ENCODE measurements around the gene ETAA1.
A peak's percentile ranks its signal among the peaks of the same experiment; 100 is the strongest.

ETAA1 gene

DNA sequence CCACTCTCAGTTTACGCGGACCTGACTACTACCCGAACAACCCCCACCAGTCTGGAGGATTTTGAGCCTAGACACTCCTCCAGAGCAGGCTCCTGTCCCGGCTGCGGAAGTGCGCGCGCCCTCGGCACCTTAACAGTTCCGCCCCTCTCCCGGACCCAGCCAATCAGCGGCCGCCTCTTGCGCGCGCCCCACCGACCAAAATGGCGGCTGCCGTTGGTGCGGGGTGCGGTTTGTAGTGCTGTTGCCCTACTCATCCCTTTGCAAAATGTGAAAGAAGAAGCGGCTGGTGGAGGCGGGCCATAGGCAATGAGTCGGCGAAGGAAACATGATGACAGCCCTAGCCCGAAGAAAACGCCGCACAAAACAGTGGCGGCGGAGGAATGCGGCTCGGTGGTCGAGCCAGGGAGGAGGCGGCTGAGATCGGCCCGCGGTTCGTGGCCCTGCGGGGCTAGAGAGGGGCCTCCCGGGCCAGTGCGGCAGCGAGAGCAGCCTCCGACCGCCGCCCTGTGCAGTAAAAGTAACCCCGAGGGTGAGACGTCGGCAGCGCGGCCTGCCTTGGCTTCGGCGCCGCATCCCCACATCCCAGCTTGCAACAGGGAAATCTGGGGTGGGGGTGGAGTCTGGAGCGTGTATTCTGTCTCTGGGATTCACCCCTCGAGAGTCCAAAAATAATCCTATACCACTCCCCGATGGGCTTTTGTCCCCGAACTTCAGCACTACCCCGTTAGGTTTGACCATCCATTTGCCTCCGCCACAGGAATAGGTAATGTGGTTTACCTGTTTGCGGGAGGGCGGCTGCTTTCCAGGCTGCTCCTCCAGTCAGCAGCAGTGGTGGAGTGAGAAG lies at the start of gene ETAA1:
Gene ETAA1 (plus strand): TSS at position 191 of the 844 bp plus-strand sequence. CDS start 116 bp downstream, at position 307.
- DNase-seq = peak; percentile 90

DNA sequence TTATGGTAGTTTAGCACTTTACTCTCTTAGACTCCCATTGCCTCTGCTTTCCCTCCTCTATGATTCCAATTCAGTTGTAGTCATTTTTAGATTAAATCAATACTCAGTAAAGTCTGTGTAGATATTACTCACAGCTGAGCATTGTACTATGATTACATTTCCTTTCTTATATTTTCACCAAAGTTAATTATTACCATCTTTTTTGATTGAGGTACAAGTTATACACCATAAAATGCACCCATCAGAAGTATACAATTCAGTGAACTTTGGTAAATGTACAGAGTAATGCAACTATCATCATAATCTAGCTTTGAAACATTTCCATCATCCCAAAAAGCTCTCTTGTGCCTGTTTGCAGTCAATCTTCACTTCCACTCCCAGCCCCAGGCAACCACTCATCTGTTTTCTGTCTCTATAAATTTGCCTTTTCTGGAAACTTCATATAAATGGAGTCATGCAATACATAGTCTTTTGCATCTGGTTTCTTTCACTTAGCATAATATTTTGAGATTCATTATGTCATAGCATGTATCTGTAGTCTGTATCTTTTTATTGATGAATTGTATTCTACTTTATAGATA lies 30.2 kb upstream of the ETAA1 start:
- no peak for DNase-seq

GRCh38 chr2:67374481-67374880 lies 22.7 kb upstream of the ETAA1 start:
- no peak for DNase-seq

DNA sequence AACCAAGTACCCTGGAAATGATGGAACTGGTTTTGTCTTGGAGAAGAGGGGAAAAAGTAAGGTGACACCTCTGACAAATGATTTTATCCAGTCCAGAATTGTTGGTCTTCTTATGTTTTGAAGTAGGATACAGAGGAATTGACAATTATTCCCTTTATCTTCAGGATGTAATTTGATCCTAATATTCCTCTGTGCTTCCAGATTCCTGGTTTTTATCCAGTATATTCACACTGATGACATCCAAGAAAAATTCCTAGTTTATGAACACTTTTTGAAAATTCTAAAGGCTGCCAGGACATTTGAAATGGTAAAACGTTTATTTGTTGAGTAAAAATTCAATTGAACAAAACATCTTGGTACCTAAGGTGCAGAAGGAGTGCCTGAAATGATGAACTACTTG lies 22.2 kb upstream of the ETAA1 start:
- DNase-seq = no peak

DNA sequence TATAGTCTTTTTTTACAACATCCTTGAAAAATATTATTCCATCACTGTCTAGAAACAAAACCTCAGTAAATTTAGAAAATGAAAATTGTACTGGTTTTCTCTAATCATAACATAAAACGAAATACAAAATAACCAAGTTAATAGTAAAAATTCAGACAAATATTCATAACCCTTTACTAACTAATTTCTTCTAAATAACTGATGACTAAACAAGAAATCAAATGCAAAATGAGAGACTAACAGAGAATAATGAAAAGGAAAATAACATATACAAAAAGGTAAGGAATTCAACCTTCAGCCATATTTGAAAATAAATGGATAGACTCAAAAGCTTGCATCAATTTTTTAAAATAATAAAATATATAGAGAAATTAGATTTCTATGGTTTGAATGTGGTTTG lies 18.6 kb upstream of the ETAA1 start:
- no peak for DNase-seq

GRCh38 chr2:67379048-67379447 lies 18.1 kb upstream of the ETAA1 start:
- no peak for DNase-seq

DNA sequence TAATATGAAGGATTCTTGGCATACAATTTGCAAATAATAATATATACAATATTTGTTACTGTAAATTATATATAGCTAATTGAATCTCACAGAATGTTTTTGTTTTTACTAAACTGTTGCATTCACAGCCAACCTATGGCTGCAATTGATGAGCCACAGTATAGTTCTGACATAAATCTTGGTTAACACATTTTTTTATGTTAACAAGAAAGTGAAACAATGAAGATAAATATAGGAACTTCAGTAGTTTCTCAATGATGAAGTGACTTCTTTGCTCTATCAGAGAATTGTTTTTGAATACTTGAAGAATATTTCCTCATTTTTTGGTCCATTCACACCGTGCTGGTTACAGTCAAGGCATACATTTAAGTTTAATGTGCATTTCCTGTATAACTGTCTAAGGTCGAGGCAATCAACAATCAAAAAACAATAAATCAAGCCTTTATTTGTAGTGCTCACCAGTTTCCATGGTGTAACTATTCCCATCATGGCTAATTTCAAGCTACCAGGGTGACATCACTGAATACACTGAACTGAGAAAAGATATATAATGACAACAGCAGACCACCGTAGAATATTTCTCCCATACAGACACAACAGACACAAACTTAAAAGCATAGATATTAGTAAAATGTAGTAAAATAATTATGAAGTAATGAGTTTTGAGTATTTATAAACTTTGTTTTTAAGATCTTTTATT lies 12.9 kb upstream of the ETAA1 start:
- DNase-seq = no peak

DNA sequence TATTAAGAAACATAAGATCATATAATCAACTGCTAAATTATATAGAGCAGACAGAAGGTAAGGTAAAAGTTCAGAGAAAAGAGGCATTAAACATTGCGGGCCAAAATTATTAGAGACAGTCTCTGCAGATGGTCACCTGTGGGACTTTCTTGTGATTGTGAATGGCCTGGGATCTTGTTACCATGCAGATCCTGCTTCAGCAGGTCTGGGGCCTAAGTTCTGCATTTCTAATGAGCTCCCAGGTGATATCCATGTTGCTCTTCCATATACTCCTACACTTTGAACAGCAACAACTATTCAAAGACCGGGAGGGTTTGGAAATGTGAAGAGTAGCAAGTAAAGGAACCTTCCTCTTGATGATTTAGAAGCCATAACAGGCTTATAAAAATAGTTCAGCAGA lies 8.5 kb upstream of the ETAA1 start:
- no peak for DNase-seq

GRCh38 chr2:67389286-67389685 lies 7.8 kb upstream of the ETAA1 start:
- no peak for DNase-seq

DNA sequence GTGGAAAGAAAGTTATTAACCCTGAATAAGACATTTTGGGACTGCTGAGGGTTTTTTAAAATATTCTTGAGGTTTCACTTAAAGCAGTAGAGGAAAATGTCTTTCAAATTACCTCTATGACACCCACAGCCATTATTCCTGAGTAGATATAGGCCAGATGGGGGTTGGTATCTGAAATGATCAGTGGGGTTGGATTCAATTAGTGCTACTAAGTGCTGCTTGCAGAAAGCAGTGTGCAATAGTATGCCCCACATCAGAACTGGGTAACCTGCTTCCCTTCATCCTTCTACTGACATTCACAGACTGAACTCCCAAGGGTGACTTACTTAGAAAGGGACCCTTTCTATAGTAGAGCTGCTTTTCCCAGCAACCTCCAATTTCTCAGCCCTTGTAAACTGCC lies 7.3 kb upstream of the ETAA1 start:
- no peak for DNase-seq

DNA sequence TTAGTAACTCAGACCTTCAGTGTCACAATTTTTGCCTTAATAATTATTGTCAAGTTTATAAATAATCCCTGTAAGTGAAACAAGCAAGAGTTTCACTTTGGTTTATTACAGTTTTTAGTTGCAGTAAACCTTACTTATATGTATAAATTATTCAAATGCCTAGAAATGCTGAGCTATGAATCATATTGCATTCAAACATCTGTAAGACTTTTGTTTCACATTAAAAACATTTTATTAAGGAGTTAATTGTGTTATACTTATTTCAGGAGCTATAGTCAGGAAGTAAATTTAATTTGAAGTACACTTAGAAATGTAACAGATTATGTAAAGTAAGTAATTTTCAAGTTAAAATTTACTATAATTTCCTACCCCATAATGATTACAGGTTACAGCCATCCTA lies 3.9 kb upstream of the ETAA1 start:
- no peak for DNase-seq

- no peak for DNase-seq
Measured at GRCh38 chr2:67394734-67395133, 2.4 kb upstream of the ETAA1 start.

GRCh38 chr2:67399144-67399543 lies 2.0 kb downstream of the ETAA1 start:
- DNase-seq = no peak

GRCh38 chr2:67399831-67400489 lies 2.8 kb downstream of the ETAA1 start:
- no peak for DNase-seq

DNA sequence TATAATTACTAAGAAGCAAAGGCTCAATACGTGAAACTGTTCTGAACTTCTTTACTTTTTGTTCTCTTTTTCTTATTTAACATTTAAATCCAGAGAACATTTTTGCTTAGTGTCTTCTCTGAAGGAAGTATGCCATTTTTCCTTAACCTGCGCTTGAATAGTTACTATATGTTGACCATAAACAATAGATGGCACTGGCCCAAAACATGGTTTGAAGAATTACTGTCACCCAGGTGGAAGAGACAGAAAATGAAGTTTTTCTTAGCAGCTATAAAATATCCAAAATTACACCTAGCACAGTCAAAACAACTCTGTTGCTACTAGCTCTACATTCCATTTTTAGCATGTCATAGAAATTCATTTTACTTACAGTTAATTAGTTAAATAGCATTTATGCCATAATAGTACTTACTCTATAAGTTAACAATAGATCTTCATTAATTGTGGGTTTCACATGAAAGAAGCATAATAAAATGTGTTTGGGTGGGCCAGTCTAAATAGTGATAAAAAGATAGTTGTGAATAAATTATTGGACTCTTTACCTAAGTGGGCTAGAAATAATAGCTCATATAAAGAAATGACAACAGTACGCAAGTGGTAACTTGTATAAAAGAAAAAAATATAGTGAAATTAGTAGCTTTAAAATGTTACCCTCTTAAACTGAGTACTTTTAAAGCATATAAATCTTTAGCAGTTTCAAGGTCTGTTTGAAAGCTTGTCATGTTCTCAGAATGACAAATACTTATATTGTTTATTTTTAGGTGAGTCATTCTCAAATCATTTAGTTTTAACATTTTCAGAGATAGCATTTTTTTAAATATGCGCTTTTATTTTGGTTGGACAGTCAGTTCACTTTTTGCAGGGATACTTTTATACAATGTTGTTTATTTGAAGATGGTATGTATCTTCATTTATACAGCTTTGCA lies 3.7 kb downstream of the ETAA1 start:
- no peak for DNase-seq

DNA sequence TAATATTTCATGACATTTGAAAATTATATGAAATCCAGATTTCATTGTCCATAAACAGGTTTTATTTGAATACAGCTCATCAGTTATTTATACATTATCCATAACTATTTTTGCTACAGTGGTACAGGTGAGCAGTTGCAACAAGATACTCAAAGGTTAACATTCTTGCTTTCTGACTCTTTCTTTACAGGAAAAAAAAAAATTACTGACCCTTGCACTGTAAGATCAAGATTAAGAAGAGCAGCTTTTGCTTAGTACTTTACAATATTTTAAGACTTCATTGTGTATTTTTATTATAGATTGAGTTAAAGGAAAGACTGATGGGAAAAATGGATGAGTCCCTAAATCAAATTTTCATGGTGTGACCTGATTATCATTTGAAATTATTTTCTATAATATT lies 11.2 kb downstream of the ETAA1 start:
- DNase-seq = no peak

GRCh38 chr2:67412424-67412823 lies 15.3 kb downstream of the ETAA1 start:
- DNase-seq = no peak

DNA sequence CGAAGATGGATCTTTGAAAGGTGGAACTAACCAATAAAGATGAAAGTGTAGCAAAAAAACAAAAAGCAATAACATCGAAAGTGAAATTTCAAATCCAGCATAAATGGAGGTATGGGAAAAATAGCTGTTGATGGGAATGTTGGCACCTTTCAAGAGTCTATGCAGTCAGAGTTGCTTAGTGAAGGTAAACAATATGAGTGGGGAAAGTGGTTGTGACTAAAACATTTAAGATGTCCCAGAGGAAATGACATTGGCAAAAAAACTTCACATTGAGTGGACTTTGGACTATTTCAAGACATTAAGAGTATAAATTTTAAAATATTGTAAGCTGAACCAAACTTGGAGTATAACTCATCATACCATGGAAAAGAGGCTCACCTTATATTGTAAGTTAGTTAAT lies 17.7 kb downstream of the ETAA1 start:
- DNase-seq = no peak

DNA sequence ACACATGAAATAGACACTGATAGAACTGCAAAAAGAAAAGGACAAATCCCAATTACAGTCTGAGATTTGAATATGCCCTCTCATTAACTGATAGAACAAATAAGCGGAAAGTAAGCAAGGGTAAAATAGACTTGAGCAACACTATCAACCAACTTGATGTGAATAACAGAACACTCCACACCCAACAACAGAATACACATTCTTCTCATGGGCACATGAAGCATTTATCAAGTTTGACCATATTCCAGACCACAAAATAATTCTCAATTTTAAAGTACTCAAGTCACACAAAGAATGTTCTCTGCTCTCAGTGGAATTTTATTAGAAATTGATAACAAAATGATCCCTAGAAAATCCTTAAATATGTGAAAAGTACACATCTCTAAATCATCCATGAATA lies 19.0 kb downstream of the ETAA1 start:
- DNase-seq = no peak

DNA sequence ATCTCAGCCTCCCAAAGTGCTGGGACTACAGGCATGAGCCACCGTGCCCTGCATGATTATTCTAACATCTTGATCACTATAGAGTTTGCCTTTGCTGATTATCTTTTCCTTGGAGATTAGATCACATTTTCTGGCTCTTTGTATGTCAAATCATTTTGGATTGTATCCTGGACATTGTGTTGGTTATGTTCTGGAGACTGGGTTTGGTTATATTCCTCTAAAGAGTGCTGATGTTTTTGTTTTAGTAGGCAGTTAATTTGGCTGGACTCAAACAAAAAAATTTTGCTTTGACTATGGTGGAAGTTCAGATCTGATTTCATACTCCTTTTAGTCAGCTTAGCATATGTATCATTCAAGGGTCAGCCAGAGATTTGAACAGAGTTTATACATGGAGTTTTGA lies 26.4 kb downstream of the ETAA1 start:
- no peak for DNase-seq

DNA sequence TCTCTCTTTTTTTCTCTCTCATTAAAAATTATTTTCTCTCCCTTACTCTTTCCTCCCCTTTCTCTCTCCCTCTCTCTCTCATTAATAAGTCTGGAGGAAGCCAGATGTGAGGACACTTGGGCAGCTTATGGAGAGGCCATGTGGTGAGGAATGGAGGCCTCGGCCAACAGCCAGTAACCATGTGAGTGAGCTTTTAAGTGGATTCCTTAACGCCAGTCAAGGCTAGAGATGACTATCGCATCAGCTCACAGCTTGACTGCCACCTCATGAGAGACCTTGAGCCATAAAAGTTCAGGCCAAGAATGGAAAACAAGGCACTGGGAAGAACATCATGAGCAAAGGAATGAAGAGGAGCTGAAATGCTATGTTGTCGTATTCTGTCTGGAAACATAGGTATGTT lies 39.1 kb downstream of the ETAA1 start:
- no peak for DNase-seq

- no peak for DNase-seq
Measured at GRCh38 chr2:67437114-67437513, 40.0 kb downstream of the ETAA1 start.

Measured in NCI-H1694 treated with DMSO at 0.1 percent for 48 hours (cell line).